Right forelimb (tissue), 1 donor: ENCODE measurements around the gene ZGPAT.
A peak's percentile ranks its signal among the peaks of the same experiment; 100 is the strongest.

Source experiments
- DNase-seq: peaks from one replicate; pipeline ENCODE4 v3.0.0-alpha.2; 2018

ZGPAT gene

DNA sequence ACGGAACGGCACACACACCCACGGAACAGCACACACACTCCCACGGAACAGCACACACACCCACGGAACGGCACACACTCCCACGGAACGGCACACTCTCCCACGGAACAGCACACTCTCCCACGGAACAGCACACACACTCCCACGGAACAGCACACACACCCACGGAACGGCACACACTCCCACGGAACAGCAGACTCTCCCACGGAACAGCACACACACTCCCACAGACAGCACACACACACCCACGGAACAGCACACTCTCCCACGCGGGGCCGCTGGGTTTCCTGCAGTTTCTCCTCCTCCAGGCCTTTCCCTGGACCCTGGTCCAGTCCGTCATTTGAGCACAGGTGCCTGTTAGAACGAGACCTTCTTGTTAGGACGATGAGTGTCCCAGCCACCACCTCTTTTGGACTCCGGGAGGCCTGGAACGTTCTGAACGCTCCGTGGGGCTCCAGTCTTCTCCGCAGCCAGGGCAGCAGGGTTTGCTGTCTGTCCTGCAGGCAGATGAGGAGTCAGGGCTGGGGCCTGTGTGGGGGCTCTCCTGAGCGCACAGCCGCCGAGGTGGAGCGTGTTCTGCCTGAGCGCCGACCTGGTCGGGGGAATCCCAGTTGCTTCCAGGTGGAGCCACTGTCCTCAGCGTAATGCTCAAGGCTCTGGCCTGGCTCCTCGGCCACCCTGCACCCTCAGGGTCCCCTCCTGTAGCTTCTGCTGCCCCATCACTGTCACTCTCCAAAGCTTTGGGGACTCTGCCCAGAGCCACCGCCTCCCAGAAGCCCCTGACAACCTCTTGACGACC is 29.0 kb upstream of the ZGPAT start:
- no peak for DNase-seq

GRCh38 chr20:63679799-63680305 is 28.0 kb upstream of the ZGPAT start:
- no peak for DNase-seq

GRCh38 chr20:63680427-63680826 is 27.4 kb upstream of the ZGPAT start:
- DNase-seq = no peak

- DNase-seq = no peak
Measured at GRCh38 chr20:63680857-63681608, 26.8 kb upstream of the ZGPAT start.

DNA sequence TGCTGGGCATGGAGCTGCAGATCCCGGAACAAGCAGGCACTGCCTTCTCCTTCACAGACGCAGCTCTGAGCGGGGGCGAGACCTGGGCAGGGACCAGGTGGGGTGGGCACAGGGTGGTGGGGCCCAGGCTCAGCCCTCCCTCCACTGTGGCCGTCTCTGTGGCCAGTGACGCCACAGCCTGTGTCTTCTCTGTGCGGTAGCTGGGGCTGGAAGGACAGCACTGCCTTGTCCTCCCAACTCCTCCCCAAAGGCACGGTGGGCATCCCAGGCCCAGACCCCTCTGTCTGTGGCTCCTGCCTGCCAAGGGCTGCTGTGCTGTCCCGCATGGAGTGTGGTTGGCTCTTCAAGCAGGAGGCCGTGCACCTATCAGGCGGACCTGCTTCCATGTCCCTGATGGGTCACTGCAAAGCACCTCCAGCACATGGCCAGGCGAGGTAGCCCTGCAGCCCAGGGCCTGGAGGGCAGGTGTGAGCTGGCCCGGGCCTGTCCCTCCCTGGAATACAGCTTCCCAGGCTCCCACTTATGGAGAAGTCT is 26.2 kb upstream of the ZGPAT start:
- DNase-seq = no peak

DNA sequence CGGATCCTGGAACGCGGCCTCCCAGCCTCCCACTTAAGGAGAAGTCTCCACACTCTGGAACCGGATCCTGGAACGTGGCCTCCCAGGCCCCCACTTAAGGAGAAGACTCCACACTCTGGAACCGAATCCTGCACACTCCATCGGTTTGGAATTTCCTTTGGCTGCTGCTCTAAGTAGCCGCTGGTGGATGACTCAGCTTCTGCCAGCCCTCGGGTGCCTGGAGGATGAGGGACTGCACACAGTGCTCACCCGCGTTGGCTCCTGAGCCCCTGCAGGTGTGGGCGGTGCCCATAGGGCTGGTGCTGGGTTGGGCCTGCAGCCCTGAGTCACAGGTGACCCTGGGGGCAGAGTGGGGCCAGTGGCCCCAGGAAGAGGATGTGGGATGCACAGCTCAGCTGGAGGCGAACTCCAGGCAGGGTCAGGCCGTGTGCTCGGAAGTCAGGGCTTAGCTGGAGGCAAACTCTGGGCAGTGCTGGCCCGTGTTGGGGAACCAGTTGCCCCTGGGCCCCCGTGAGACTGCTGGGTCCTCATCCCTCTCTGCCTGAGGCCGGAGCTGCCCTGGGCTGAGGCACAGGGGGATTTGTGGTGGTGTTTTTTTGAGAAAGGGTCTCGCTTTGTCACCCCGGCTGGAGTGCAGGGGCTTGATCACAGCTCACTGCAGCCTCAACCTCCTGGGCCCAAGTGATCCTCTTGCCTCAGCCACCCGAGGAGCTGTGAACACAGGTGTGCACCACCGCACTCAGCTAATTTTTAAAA is 25.3 kb upstream of the ZGPAT start:
- DNase-seq = no peak

DNA sequence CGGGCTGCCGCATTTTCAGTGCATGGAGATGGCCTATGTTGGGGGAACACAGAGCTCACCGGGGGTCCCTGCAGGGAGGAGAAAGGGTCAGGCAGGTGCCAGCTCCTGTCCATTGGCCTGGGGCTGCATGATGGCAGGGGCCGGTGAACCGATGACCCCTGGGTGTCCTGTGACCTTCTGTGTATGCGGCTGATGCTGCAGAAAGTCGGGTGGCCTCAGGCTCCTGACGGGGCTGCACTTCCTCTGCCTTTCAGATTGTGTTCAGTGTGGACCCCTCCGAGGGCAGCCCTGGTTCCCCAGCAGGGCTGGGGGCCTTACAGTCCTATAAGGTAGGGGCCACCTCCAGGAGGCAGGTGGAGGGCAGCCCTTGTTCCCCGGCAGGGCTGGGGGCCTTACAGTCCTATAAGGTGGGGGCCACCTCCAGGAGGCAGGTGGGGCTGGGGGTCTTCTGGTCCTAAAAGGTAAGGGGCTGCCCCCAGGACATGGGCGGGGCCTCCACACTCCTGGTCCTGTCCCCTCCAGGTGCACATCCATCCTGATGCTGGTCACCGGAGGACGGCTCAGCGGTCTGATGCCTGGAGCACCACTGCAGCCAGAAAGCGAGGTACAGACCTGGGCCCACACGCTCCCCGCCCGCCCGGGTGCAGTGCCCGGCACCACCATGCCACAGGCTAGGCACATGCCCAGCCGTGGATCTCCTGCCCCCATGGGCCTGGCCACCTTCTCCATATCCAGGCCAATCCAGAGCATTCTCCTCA is 22.4 kb upstream of the ZGPAT start:
- no peak for DNase-seq

DNA sequence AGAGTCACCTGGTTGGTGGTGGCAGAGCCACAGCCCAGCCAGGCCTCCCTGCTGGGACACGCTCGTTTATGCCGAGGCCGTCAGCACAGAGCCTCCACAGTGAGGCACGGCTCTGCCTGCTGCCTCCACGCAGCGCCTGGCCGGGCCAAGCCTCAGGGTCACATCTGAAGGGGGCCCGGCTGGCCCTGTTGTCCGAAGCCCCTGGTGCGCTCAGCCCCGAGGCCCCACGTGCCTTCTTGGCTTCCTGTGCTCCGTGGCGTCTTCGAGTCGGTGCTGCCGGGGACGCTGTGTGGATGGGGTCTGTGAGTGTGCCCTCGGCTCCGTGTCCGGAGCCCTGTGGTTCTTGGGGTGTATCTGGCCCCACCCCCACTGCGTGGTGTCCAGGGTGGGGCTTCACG is 21.7 kb upstream of the ZGPAT start:
- DNase-seq = peak; percentile 47

DNA sequence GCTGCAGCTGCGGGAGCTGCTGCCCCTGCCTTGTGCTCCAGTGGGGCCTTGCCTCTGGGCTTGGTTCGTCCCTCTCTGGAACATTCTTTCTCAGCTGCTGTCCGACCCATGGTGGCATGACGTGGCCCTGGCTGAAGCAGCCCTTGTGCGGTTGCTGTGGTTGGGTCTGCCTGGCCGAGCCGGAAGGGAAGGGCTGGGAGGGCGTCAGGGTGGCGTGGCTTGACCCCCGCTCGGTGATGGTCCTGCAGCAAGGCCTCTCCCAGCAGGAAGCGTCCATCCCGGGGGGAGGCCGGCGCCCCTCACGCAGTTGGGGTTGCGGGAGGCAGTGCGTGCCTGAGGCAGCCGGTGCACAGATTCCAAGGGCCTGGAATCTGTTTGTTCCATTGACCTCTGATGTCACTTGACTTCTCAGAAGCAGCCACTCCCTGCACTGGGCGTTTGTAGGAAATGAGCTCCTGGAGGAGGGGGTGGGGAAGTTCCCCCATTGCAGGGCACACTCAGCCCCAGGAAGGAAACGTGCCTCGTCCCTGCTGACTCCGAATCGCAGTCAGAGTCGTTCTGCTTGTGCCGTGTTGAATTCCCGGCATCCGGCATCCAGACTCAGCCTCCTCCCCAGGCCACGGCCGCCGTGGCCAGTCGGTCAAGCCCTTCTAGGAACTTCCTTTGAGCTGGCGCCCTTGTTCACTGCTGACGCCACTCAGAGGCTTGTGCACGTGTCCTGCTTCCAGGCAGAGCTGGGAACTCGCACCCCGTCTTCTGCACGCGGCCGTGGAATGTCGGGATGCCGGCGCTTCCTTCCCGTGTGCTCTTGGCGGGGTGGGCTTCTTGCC is 21.1 kb upstream of the ZGPAT start:
- no peak for DNase-seq

- peak; percentile 41 for DNase-seq
Measured at GRCh38 chr20:63687419-63688178, 20.2 kb upstream of the ZGPAT start.

DNA sequence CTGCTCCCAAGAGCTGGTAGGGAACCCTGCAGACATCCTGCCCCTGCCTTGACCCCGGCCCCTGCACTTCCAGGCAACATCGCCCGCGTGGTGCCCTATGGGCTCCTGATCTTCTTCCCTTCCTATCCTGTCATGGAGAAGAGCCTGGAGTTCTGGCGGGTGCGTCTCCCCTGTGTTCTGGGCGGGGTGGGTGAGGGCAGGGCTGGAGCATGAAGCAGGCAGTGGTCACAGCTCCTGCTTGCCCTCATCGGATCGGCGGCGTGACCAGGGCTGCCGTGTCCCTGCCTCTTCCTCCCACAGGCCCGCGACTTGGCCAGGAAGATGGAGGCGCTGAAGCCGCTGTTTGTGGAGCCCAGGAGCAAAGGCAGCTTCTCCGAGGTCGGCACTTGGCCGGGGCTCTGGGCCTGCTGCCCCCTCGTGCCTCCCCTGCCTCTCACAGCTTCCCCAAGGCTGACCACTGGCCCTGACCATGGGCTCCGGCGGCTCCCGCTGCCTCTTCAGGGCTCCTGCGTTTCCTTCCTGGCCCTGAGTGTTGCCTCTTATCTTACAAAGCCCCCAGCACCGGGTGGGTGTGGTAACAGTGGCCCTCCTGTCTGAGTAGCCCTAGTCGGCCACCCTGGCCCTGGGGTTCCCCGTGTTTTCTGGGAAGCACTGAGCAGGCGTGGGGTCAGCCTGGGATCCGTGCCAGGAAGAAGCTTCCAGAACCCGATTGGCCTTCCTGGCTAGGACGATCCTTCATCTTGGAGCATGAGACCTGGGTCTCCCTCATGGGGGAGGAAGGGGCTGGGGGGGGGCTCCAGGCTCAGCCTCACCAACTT is 19.4 kb upstream of the ZGPAT start:
- no peak for DNase-seq

DNA sequence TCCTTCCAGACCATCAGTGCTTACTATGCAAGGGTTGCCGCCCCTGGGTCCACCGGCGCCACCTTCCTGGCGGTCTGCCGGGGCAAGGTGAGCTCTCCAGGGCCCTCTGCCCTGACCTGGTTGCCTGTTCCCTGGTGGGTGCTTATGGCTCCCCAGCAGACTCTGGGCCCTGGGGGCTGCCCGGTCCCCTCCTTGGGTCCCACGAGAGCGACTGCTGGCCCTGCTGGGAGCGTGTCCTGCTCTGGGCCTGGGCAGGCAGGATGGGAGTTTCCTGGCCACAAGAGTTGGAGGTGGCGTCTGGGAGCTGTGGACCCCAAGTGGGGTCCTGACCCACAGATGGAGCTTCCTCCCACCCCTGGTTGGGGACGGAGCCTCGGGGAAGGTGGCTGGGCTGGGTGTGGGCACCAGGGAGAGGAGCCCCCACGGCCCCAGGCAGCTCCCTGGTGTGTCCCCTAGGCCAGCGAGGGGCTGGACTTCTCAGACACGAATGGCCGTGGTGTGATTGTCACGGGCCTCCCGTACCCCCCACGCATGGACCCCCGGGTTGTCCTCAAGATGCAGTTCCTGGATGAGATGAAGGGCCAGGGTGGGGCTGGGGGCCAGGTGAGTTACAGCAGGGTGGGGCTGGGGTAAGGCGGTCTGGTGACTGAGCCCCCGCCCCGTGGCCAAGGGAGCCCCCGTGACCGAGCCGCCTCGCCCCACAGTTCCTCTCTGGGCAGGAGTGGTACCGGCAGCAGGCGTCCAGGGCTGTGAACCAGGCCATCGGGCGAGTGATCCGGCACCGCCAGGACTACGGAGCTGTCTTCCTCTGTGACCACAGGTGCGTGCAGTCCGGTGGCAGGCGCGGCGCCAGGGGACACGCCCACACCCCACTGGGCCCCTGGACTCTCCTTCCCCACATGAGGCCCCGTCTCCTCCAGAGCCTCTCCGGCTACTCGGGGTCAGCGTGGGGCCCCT is 18.5 kb upstream of the ZGPAT start:
- no peak for DNase-seq

GRCh38 chr20:63690003-63690897 is 17.6 kb upstream of the ZGPAT start:
- DNase-seq = peak; percentile 45

GRCh38 chr20:63690898-63691710 is 16.7 kb upstream of the ZGPAT start:
- peak; percentile 41 for DNase-seq

DNA sequence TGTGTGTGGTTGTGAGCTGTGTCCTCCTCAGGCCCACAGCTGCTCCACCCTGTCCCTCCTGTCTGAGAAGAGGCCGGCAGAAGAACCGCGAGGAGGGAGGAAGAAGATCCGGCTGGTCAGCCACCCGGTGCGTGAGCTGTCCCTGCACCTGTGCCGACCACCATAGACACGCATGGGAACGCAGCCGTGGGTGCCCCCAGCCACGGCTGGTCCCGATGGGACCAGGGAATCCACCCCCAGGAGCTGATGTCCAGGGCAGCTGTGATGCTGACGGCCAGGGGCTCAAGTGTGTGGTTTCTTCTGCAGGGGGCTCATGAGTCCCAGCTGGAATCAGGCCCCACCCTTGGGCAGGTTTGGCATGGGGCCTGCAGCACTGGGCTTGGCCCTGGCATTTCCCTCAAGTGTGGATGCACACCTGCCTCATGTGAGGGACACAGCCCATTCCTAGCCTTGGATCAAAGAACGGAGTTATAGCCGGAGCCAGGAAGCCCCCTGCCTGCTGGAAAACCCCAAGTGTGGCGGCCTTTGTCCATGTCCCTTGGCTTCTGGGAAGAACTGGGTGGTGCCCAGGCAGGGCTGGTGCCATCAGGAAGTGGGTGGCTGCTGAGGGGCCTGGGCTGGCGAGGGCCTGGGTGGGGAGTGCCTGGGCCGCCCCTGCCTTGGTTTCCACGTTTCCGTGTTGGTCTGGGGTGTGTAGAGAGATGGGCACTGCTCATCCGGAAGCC is 16.0 kb upstream of the ZGPAT start:
- DNase-seq = peak; percentile 44
